Forelimb muscle (tissue), 1 donor: ENCODE results near the gene TRIM50. TPM values are rescaled to one million over a fixed set of nuclear protein-coding genes. Genes with fewer than 3 reads are reported as not detected.

Experiments
- polyA plus RNA-seq: library from polyadenylated mRNA; unstranded; fragments of 120-200 nt; gene quantifications from one replicate; pipeline ENCODE4 v1.2.1, GENCODE V29; 2013; ENCODE audit not compliant: insufficient read length

The TRIM50 gene
- polyA plus RNA-seq, 1 donor, result 0.67 TPM

Other genes with a start within 250 kb of the TRIM50 start
- 0.20 TPM for gene SPDYE9, start 242.0 kb downstream of the TRIM50 start, polyA plus RNA-seq
- gene NSUN5, start 19.3 kb downstream of the TRIM50 start, polyA plus RNA-seq, result 21.1 TPM
- 0.23 TPM for gene FKBP6, start 79 bp upstream of the TRIM50 start, polyA plus RNA-seq
- 18.6 TPM for gene FZD9, start 105.7 kb upstream of the TRIM50 start, polyA plus RNA-seq
- gene BAZ1B, start 194.2 kb upstream of the TRIM50 start, polyA plus RNA-seq, result 45.5 TPM
- 38.4 TPM for gene BCL7B, start 229.6 kb upstream of the TRIM50 start, polyA plus RNA-seq